Middle frontal gyrus (tissue), 1 donor: ENCODE measurements around the gene RNF121.

ENCODE experiments used
- DNase-seq: peaks from one replicate; pipeline ENCODE4 v3.0.0-alpha.2; 2015; ENCODE audit warnings: low spot score; ENCODE audit errors: extremely low spot score

RNF121 gene

GRCh38 chr11:71934213-71934612 lies 5.4 kb downstream of the RNF121 start:
- DNase-seq, result no peak

GRCh38 chr11:71935338-71935925 lies 6.6 kb downstream of the RNF121 start:
- DNase-seq, result no peak

GRCh38 chr11:71936825-71937224 lies 8.0 kb downstream of the RNF121 start:
- no peak for DNase-seq

GRCh38 chr11:71937826-71938225 lies 9.0 kb downstream of the RNF121 start:
- DNase-seq, result no peak

- no peak for DNase-seq
Measured at GRCh38 chr11:71940561-71941219, 11.8 kb downstream of the RNF121 start.

- no peak for DNase-seq
Measured at GRCh38 chr11:71946144-71946571, 17.3 kb downstream of the RNF121 start.

GRCh38 chr11:71947498-71947897 lies 18.7 kb downstream of the RNF121 start:
- DNase-seq, result no peak

- no peak for DNase-seq
Measured at GRCh38 chr11:71948314-71949027, 19.6 kb downstream of the RNF121 start.

GRCh38 chr11:71949034-71949433 lies 20.2 kb downstream of the RNF121 start:
- no peak for DNase-seq

- no peak for DNase-seq
Measured at GRCh38 chr11:71951741-71952310, 23.0 kb downstream of the RNF121 start.

GRCh38 chr11:71955898-71956456 lies 27.1 kb downstream of the RNF121 start:
- DNase-seq, result no peak

GRCh38 chr11:71962428-71963038 lies 33.7 kb downstream of the RNF121 start:
- DNase-seq, result no peak

- DNase-seq, result no peak
Measured at GRCh38 chr11:71963468-71963867, 34.6 kb downstream of the RNF121 start.

GRCh38 chr11:71964641-71965040 lies 35.8 kb downstream of the RNF121 start:
- DNase-seq, result no peak

GRCh38 chr11:71971680-71972079 lies 42.8 kb downstream of the RNF121 start:
- no peak for DNase-seq

- no peak for DNase-seq
Measured at GRCh38 chr11:71976551-71976950, 47.7 kb downstream of the RNF121 start.

- DNase-seq, result no peak
Measured at GRCh38 chr11:71977090-71977489, 48.2 kb downstream of the RNF121 start.

- DNase-seq, result peak; percentile 64
Measured at GRCh38 chr11:71977743-71978418, 49.0 kb downstream of the RNF121 start.

GRCh38 chr11:71979094-71979493 lies 50.2 kb downstream of the RNF121 start:
- DNase-seq, result no peak

GRCh38 chr11:71979602-71980001 lies 50.8 kb downstream of the RNF121 start:
- no peak for DNase-seq

GRCh38 chr11:71986131-71986530 lies 57.3 kb downstream of the RNF121 start:
- no peak for DNase-seq
